Measurements from ENCODE around the gene SHANK1.

The SHANK1 gene

DNA sequence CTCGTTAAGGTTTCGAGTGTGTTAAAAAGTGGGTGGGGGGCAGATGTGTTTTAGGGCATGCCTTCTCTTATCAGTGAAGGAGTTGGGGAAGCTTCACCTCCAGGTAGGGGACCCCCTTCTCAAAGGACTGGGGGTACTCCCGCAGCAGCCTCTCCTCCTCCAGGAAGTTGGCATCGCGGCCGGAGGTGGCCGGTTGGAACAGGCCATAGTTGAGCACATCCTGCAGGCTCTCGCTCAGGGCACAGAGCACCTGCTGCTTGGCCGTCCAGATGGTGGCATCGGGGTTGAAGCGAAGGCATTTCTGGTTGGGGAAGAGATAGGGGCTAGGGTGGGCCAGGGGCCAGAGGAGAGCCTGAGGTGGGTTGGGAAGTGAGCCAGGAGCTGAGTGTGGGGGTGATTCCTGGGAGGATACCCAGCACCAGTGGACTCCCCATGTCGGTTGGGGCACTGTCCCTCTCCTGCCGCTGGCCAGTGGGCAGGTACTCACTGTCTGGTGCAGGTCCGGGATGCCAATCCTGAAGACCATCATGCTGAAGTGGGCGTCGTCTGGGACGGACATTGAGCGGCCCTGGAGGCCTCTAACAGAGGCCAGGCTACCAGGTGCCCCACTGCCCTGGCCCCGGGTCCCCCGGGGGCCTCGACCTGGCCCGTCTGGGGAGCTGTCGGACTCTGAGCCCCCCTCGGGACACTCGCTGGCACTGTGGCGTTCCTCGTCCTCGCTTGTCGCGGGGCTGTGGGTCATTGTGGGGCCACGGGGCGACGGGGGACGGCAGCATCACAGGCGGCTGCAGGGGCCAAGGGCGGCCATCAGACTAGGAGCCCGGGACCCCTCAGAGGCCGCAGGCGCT lies 3.2 kb downstream of the SHANK1 start:
- Histone ChIP-seq H3K4me3 (ENCODE audit: insufficient read length, low read depth) (no peak overlapping the region), H3K9me3 (ENCODE audit: insufficient read depth, low read length) (no peaks in the 10 kb centered on the region), H3K27me3 (ENCODE audit: insufficient read depth, insufficient read length) (peaks cover 20% of the 10 kb centered on the region), H3K4me1 (ENCODE audit: insufficient read depth, insufficient read length) (peaks cover 6% of the 10 kb centered on the region), H3K9ac (ENCODE audit: insufficient read length, low read depth) (no peak overlapping the region), H3K36me3 (ENCODE audit: insufficient read depth, insufficient read length, low read length) (no peaks in the 10 kb centered on the region)
- TF ChIP-seq SUZ12 (IDR thresholded peaks at IDR 0.05; ENCODE audit: extremely low read depth, insufficient read depth, insufficient read length): no peak
- no peak for TF ChIP-seq YY1 (IDR thresholded peaks at IDR 0.05; ENCODE audit: insufficient read depth, insufficient read length)
- TF ChIP-seq ZNF274 (IDR thresholded peaks at IDR 0.05; ENCODE audit: low read depth, low read length): no peak
- DNase-seq (ENCODE audit: low read depth, low spot score): no peak

DNA sequence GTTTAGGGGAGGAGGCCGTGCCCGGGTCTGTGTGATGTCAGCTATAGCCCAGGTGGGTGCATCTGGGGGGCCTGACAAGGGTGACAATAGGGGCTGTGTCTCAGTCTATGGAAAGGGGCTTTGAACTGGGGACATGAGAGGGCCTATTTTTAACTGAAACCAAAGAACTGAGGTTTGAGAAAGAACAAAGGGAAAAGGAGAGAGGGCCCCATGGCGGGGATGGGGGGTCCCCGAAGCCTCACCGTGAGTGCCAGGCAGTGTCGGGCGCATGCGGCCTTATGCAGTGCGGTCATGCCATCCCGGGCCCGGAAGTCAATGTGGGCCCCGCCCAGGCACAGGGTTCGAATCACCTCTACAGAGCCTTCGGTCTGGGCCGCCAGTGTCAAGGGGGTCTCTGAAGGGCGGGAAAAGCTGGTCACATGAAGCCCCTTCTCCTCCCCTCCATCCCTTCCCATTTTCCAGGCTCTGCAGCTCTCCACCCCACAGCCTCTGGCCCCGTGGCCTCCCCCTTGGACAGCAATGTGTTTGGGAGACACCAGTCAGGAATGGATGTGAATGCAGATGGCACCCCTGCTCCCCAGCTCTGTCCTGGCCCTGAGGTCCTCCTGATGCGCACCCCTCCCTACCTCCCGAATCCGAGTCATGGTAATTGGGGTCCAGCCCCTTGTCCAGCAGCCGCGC lies 5.9 kb downstream of the SHANK1 start:
- TF ChIP-seq YY1 (IDR thresholded peaks at IDR 0.05; ENCODE audit: insufficient read depth, insufficient read length) (no peak), ZNF274 (IDR thresholded peaks at IDR 0.05; ENCODE audit: low read depth, low read length) (no peak), SUZ12 (IDR thresholded peaks at IDR 0.05; ENCODE audit: extremely low read depth, insufficient read depth, insufficient read length) (no peak)
- H3K4me3 ChIP-seq (ENCODE audit: insufficient read length, low read depth): no peak overlapping the region
- H3K9ac ChIP-seq (ENCODE audit: insufficient read length, low read depth): no peak overlapping the region
- no peaks in the 10 kb centered on the region for H3K9me3 ChIP-seq (ENCODE audit: insufficient read depth, low read length)
- no peaks in the 10 kb centered on the region for H3K36me3 ChIP-seq (ENCODE audit: insufficient read depth, insufficient read length, low read length)
- H3K27me3 ChIP-seq (ENCODE audit: insufficient read depth, insufficient read length): peaks cover 9% of the 10 kb centered on the region
- no peak for DNase-seq (ENCODE audit: low read depth, low spot score)
- no peaks in the 10 kb centered on the region for H3K4me1 ChIP-seq (ENCODE audit: insufficient read depth, insufficient read length)

DNA sequence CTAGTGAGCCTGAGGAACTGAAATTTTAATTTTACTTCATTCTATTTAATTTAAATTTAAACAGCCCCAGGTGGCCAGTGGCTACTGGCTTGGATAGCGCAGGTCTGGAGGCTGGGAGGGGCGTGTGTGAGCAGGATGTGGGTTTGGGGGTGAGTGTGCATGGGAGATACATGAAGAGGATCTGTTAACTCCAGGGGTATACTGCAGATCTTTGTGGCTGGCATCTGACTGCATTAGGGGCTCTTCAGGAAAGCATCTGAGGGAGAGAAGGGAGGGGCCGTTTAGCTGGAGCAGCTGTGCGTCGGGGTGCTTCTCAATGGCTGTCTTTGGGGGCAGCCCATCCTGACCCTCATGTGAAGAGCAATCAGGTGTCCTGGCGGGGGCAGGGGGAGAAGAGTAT lies 6.8 kb downstream of the SHANK1 start:
- Histone ChIP-seq H3K9me3 (ENCODE audit: insufficient read depth, low read length) (no peaks in the 10 kb centered on the region), H3K9ac (ENCODE audit: insufficient read length, low read depth) (no peak overlapping the region), H3K36me3 (ENCODE audit: insufficient read depth, insufficient read length, low read length) (no peaks in the 10 kb centered on the region), H3K4me3 (ENCODE audit: insufficient read length, low read depth) (no peak overlapping the region), H3K27me3 (ENCODE audit: insufficient read depth, insufficient read length) (peaks cover 9% of the 10 kb centered on the region), H3K4me1 (ENCODE audit: insufficient read depth, insufficient read length) (no peaks in the 10 kb centered on the region)
- TF ChIP-seq YY1 (IDR thresholded peaks at IDR 0.05; ENCODE audit: insufficient read depth, insufficient read length): no peak
- TF ChIP-seq ZNF274 (IDR thresholded peaks at IDR 0.05; ENCODE audit: low read depth, low read length): no peak
- TF ChIP-seq SUZ12 (IDR thresholded peaks at IDR 0.05; ENCODE audit: extremely low read depth, insufficient read depth, insufficient read length): no peak
- no peak for DNase-seq (ENCODE audit: low read depth, low spot score)

DNA sequence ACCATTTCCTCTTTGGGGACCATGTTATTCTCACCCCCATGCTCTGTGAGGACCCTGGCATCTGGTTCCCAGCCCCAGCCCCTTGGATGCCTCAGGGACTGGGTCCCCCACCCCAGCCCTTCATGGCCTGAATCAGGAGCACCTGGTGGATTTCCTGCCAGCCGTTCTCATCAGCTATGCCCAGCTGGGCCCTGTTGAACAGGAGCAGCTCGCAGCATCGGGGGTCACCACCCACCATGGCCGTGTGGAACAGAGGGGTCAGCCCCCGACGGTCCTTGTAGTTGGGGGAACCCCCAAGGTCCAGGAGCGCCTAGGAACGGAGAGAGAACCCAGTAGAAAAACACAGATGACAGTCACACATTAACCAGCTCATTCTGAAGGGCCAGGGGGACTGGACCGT lies 7.8 kb downstream of the SHANK1 start:
- H3K9ac ChIP-seq (ENCODE audit: insufficient read length, low read depth): no peak overlapping the region
- no peaks in the 10 kb centered on the region for H3K4me1 ChIP-seq (ENCODE audit: insufficient read depth, insufficient read length)
- no peaks in the 10 kb centered on the region for H3K36me3 ChIP-seq (ENCODE audit: insufficient read depth, insufficient read length, low read length)
- no peaks in the 10 kb centered on the region for H3K9me3 ChIP-seq (ENCODE audit: insufficient read depth, low read length)
- DNase-seq (ENCODE audit: low read depth, low spot score): no peak
- no peak overlapping the region for H3K4me3 ChIP-seq (ENCODE audit: insufficient read length, low read depth)
- H3K27me3 ChIP-seq (ENCODE audit: insufficient read depth, insufficient read length): peaks cover under 1% of the 10 kb centered on the region
- TF ChIP-seq YY1 (IDR thresholded peaks at IDR 0.05; ENCODE audit: insufficient read depth, insufficient read length) (no peak), SUZ12 (IDR thresholded peaks at IDR 0.05; ENCODE audit: extremely low read depth, insufficient read depth, insufficient read length) (no peak), ZNF274 (IDR thresholded peaks at IDR 0.05; ENCODE audit: low read depth, low read length) (no peak)

DNA sequence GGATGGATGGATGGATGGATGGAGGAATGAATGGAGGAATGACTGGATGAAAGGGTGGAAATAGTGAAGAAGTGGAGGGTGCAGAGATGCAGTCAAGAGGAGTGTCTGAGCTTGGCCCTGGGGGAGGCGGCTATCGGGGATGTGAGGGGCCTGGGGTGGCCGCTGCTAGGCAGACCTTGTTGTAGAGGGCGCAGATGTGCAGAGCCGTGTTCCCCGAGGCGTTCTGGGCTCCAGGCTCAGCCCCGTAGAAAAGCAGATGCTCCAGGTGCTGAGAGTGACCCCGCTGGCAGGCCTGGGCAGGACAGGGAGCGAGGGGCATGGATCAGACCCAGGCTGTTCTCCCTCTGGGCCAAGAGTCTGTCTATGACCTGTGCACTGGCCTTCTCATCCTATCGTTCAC lies 8.4 kb downstream of the SHANK1 start:
- TF ChIP-seq SUZ12 (IDR thresholded peaks at IDR 0.05; ENCODE audit: extremely low read depth, insufficient read depth, insufficient read length) (no peak), ZNF274 (IDR thresholded peaks at IDR 0.05; ENCODE audit: low read depth, low read length) (no peak), YY1 (IDR thresholded peaks at IDR 0.05; ENCODE audit: insufficient read depth, insufficient read length) (no peak)
- no peaks in the 10 kb centered on the region for H3K27me3 ChIP-seq (ENCODE audit: insufficient read depth, insufficient read length)
- DNase-seq (ENCODE audit: low read depth, low spot score): no peak
- no peak overlapping the region for H3K4me3 ChIP-seq (ENCODE audit: insufficient read length, low read depth)
- H3K9ac ChIP-seq (ENCODE audit: insufficient read length, low read depth): no peak overlapping the region
- H3K36me3 ChIP-seq (ENCODE audit: insufficient read depth, insufficient read length, low read length): no peaks in the 10 kb centered on the region
- no peaks in the 10 kb centered on the region for H3K9me3 ChIP-seq (ENCODE audit: insufficient read depth, low read length)
- H3K4me1 ChIP-seq (ENCODE audit: insufficient read depth, insufficient read length): no peaks in the 10 kb centered on the region

DNA sequence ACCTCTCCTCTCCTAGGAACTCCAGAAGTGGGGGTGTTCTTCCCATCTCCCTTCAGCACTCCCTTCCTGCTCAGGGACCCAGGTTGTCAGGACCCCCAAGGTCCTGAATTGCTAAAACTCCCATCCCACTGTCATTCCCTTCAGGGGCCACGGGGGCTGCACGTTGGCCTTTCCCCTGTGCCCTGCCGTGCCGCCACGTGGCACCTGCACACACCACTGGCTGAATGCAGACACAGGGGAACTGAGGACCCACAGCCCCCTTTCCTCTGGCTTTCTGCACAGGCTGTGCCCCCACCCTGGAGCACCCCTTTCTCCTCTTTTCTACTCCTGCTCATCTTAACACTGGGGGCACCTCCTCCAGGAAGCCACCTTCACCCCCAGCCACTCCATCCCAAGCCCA lies 9.0 kb downstream of the SHANK1 start:
- Histone ChIP-seq H3K9me3 (ENCODE audit: insufficient read depth, low read length) (no peaks in the 10 kb centered on the region), H3K9ac (ENCODE audit: insufficient read length, low read depth) (no peak overlapping the region), H3K36me3 (ENCODE audit: insufficient read depth, insufficient read length, low read length) (no peaks in the 10 kb centered on the region), H3K27me3 (ENCODE audit: insufficient read depth, insufficient read length) (no peaks in the 10 kb centered on the region), H3K4me3 (ENCODE audit: insufficient read length, low read depth) (no peak overlapping the region), H3K4me1 (ENCODE audit: insufficient read depth, insufficient read length) (no peaks in the 10 kb centered on the region)
- no peak for DNase-seq (ENCODE audit: low read depth, low spot score)
- TF ChIP-seq ZNF274 (IDR thresholded peaks at IDR 0.05; ENCODE audit: low read depth, low read length) (no peak), YY1 (IDR thresholded peaks at IDR 0.05; ENCODE audit: insufficient read depth, insufficient read length) (no peak), SUZ12 (IDR thresholded peaks at IDR 0.05; ENCODE audit: extremely low read depth, insufficient read depth, insufficient read length) (no peak)

DNA sequence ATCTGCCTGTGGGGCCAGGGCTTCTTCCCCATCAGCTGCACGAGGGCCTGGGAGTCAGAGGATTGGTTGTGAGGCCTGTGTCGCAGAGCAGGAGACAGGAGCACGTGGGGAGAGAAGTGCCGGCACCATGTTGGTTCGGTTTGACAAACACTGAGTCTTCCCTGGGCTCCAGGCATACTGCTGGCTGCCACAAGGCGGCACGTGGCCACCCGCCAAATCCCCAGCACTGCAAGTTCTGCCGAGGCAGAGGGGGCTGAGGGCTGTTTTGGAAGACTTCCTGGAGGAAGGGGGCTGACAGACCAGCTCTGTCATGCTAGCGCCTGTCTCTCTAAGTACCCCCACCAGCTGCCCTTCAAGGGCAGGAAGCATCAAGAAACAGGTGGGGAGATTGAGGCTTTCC lies 9.5 kb downstream of the SHANK1 start:
- Histone ChIP-seq H3K27me3 (ENCODE audit: insufficient read depth, insufficient read length) (no peaks in the 10 kb centered on the region), H3K4me3 (ENCODE audit: insufficient read length, low read depth) (no peak overlapping the region), H3K4me1 (ENCODE audit: insufficient read depth, insufficient read length) (no peaks in the 10 kb centered on the region), H3K9me3 (ENCODE audit: insufficient read depth, low read length) (no peaks in the 10 kb centered on the region), H3K9ac (ENCODE audit: insufficient read length, low read depth) (no peak overlapping the region), H3K36me3 (ENCODE audit: insufficient read depth, insufficient read length, low read length) (no peaks in the 10 kb centered on the region)
- DNase-seq (ENCODE audit: low read depth, low spot score): no peak
- no peak for TF ChIP-seq YY1 (IDR thresholded peaks at IDR 0.05; ENCODE audit: insufficient read depth, insufficient read length)
- no peak for TF ChIP-seq ZNF274 (IDR thresholded peaks at IDR 0.05; ENCODE audit: low read depth, low read length)

All from NT2/D1 (cell line).